ENCODE results near the gene CX3CR1. TPM values are rescaled to one million over a fixed set of nuclear protein-coding genes. Genes with fewer than 3 reads are reported as not detected.

CX3CR1 gene
- total RNA-seq, 1 donor from 2014 or later: 0.32 TPM

DNA sequence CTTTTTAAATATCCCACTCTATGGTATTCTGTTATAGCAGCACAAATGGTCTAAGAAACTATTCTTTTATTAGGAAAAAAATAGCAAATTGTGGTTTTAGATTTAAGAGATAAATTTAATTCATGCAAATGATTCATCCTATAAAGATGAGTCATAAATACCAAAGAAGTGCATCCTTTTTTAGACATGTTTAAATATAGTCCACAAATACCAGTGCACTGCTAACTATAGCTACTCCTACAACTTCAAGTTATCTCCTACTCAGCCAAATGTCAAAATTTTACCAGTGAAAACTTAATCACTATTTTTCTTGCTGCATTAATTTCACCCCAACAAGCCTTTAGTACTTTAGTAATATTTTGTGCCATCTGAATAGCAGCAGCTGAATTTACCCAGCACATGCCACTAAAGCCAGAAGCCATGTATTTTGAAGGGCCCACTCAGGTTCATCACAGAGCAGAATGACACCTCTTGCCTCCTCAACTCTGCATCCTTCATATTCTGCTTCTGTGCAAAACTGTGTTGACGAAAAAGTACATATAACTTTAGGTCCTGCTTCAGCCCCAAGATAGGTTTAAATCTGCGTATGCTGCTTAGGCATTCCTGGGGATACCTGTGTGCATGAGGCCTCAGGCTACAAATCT lies 24.9 kb downstream of the CX3CR1 start:
- Histone ChIP-seq H3K79me2 (ENCODE audit: insufficient read depth, low read length) (no peaks in the 10 kb centered on the region), H3K9me3 (ENCODE audit: insufficient read depth, low read depth, low read length) (no peaks in the 10 kb centered on the region), H3K4me2 (ENCODE audit: low read length) (peak overlapping the region; percentile 43), H2AFZ (ENCODE audit: low read depth, low read length) (no peak overlapping the region), H3K4me3 (ENCODE audit: insufficient read depth, low read depth, low read length) (no peak overlapping the region), H3K36me3 (ENCODE audit: insufficient read depth, low read length) (no peaks in the 10 kb centered on the region), H3K27me3 (ENCODE audit: insufficient read depth, low read length) (no peaks in the 10 kb centered on the region), H4K20me1 (ENCODE audit: insufficient read depth, low read length) (no peaks in the 10 kb centered on the region), H3K4me1 (ENCODE audit: insufficient read depth, low read length) (peaks cover 8% of the 10 kb centered on the region), H3K9ac (ENCODE audit: low read length) (no peak overlapping the region), H3K27ac (ENCODE audit: low read depth, low read length) (no peak overlapping the region)
- peak; percentile 73 for DNase-seq (ENCODE audit: low read depth)
- Mint-ChIP-seq H3K27ac (ENCODE audit: unreplicated experiment) (no peak overlapping the region), H3K9me3 (ENCODE audit: unreplicated experiment) (no peaks in the 10 kb centered on the region), H3K4me1 (ENCODE audit: low read depth, unreplicated experiment) (no peaks in the 10 kb centered on the region), H3K27me3 (ENCODE audit: low read depth, unreplicated experiment) (peaks cover 47% of the 10 kb centered on the region), H3K4me3 (ENCODE audit: unreplicated experiment) (no peak overlapping the region), H3K36me3 (ENCODE audit: low read depth, unreplicated experiment) (no peaks in the 10 kb centered on the region)
- FAIRE-seq: peak; percentile 5
- TF ChIP-seq EZH2 (IDR thresholded peaks at IDR 0.05; ENCODE audit: insufficient read depth, low read length) (no peak), CTCF (IDR thresholded peaks at IDR 0.05; ENCODE audit: insufficient read depth, low read depth, low read length) (no peak)

GRCh38 chr3:39251576-39251975 lies 28.3 kb downstream of the CX3CR1 start:
- Histone ChIP-seq H3K27me3 (ENCODE audit: insufficient read depth, low read length) (no peaks in the 10 kb centered on the region), H3K36me3 (ENCODE audit: insufficient read depth, low read length) (no peaks in the 10 kb centered on the region), H3K9me3 (ENCODE audit: insufficient read depth, low read depth, low read length) (no peaks in the 10 kb centered on the region), H3K4me3 (ENCODE audit: insufficient read depth, low read depth, low read length) (no peak overlapping the region), H4K20me1 (ENCODE audit: insufficient read depth, low read length) (no peaks in the 10 kb centered on the region), H3K4me2 (ENCODE audit: low read length) (no peak overlapping the region), H3K79me2 (ENCODE audit: insufficient read depth, low read length) (no peaks in the 10 kb centered on the region), H3K4me1 (ENCODE audit: insufficient read depth, low read length) (peaks cover 8% of the 10 kb centered on the region), H2AFZ (ENCODE audit: low read depth, low read length) (no peak overlapping the region), H3K9ac (ENCODE audit: low read length) (no peak overlapping the region), H3K27ac (ENCODE audit: low read depth, low read length) (no peak overlapping the region)
- FAIRE-seq: no peak
- no peak for TF ChIP-seq CTCF (IDR thresholded peaks at IDR 0.05; ENCODE audit: insufficient read depth, low read depth, low read length)
- no peak for TF ChIP-seq EZH2 (IDR thresholded peaks at IDR 0.05; ENCODE audit: insufficient read depth, low read length)
- Mint-ChIP-seq H3K36me3 (ENCODE audit: low read depth, unreplicated experiment) (no peaks in the 10 kb centered on the region), H3K4me3 (ENCODE audit: unreplicated experiment) (no peak overlapping the region), H3K27ac (ENCODE audit: unreplicated experiment) (no peak overlapping the region), H3K27me3 (ENCODE audit: low read depth, unreplicated experiment) (peaks cover 42% of the 10 kb centered on the region), H3K9me3 (ENCODE audit: unreplicated experiment) (no peaks in the 10 kb centered on the region), H3K4me1 (ENCODE audit: low read depth, unreplicated experiment) (no peaks in the 10 kb centered on the region)
- DNase-seq (ENCODE audit: low read depth): no peak

- no peak overlapping the region for H3K4me2 ChIP-seq (ENCODE audit: low read length)
- H3K9me3 ChIP-seq (ENCODE audit: insufficient read depth, low read depth, low read length): no peaks in the 10 kb centered on the region
- H3K79me2 ChIP-seq (ENCODE audit: insufficient read depth, low read length): no peaks in the 10 kb centered on the region
- TF ChIP-seq CTCF (IDR thresholded peaks at IDR 0.05; ENCODE audit: insufficient read depth, low read depth, low read length): no peak
- no peak for TF ChIP-seq EZH2 (IDR thresholded peaks at IDR 0.05; ENCODE audit: insufficient read depth, low read length)
- no peaks in the 10 kb centered on the region for H3K4me1 Mint-ChIP-seq (ENCODE audit: low read depth, unreplicated experiment)
- no peak overlapping the region for H3K9ac ChIP-seq (ENCODE audit: low read length)
- H3K36me3 ChIP-seq (ENCODE audit: insufficient read depth, low read length): no peaks in the 10 kb centered on the region
- H3K4me1 ChIP-seq (ENCODE audit: insufficient read depth, low read length): peaks cover 4% of the 10 kb centered on the region
- no peaks in the 10 kb centered on the region for H3K9me3 Mint-ChIP-seq (ENCODE audit: unreplicated experiment)
- H3K4me3 Mint-ChIP-seq (ENCODE audit: unreplicated experiment): no peak overlapping the region
- no peaks in the 10 kb centered on the region for H3K36me3 Mint-ChIP-seq (ENCODE audit: low read depth, unreplicated experiment)
- H3K27me3 Mint-ChIP-seq (ENCODE audit: low read depth, unreplicated experiment): peaks cover 38% of the 10 kb centered on the region
- no peak overlapping the region for H3K4me3 ChIP-seq (ENCODE audit: insufficient read depth, low read depth, low read length)
- DNase-seq (ENCODE audit: low read depth): peak; percentile 57
- no peak overlapping the region for H3K27ac ChIP-seq (ENCODE audit: low read depth, low read length)
- no peaks in the 10 kb centered on the region for H3K27me3 ChIP-seq (ENCODE audit: insufficient read depth, low read length)
- no peaks in the 10 kb centered on the region for H4K20me1 ChIP-seq (ENCODE audit: insufficient read depth, low read length)
- H2AFZ ChIP-seq (ENCODE audit: low read depth, low read length): no peak overlapping the region
- no peak for FAIRE-seq
- no peak overlapping the region for H3K27ac Mint-ChIP-seq (ENCODE audit: unreplicated experiment)
Measured at GRCh38 chr3:39250116-39250747, 29.6 kb downstream of the CX3CR1 start.

Measured in astrocyte (in vitro differentiated cells and primary cell).